HG03095 (cell line): ENCODE measurements around the gene DPEP2.
"Not testable (repeated sequence)": the region's sequence is repeated elsewhere in the genome, so short reads cannot be mapped to it uniquely, and the experiment has no call there.

ENCODE experiments used
- ATAC-seq: cut with Tn5 transposase; IDR thresholded peaks from one replicate; pipeline ENCODE4 v1.9.1; 2021; ENCODE audit warnings: moderate library complexity; ENCODE audit not compliant: unreplicated experiment

Gene DPEP2

GRCh38 chr16:67977469-67978227 is 21.6 kb downstream of the DPEP2 start:
- ATAC-seq, result no peak

DNA sequence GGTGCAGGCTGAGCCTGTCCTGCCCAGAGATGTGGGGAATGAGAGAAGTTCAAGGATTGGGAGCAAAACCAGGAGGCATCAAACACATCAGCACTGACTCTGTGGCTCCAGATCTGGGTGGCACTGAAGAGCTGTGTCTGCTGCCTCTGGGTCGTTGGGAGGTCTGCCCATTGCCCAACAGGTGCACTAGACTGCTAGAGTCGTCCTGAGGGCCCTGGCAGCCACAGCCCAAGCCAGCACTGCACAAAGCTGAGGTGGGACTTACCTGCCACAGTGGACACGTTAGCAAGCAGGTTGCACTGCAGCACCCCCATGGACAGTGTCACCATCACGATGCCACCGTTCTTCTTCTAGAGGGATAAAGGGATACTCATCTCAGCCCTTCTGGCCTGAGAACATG is 22.3 kb downstream of the DPEP2 start:
- no peak for ATAC-seq

DNA sequence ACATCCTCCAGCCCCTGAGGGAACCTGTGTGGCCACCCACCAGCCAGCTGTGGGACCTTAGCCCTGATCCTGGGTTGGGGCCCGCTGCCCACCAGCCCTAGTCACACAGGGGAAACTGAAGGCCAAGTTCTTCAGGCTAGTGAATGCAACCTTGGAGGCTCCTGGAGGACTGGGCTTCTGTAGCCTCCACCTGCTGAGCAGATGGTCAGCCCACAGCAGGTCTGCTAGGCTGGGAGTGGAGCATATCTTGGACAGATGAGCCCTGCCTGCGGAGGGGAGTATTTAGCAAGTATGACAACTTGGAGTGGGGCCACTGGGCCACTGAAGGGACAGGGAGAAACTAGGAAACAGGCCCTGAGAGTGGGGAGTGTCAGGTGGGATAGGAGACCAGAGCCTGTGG is 23.1 kb downstream of the DPEP2 start:
- ATAC-seq, result no peak

DNA sequence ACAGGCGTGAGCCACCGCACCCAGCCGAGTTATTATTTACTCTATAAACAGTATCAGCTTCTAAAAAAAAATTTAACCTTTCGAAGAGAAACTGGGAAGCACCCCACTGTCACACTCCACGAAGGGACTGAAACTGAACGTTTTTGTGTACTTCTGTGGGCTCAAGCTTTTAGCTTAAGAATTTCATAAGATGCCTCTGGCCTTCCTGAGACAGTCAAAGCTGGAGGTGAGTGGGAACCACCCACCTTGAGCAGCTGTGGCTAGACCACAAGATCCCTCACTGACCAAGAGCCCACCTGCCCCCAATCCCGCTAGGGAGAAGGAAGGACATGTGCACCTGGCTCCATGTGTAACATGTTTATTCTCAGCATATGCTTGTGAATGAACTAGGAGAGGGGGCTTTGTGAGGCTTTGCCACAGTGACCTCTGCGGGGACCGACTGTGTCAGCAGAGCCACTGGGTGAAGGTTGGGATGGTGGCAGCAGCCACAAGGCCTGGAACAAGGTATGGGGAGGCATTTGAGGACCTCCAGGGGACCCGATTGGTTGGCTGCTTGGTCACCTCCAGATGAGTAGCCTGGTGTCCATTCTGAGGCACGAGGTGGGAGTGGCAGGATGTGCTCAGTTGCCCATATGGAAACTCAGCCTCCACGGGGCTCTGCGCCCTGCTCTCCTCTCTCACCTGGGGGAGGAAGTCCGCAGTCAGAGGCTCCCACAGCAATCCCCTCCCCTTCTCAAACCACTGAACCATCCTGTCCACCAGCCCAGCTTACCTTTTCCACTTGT is 23.8 kb downstream of the DPEP2 start:
- ATAC-seq, result no peak

GRCh38 chr16:67972285-67972684 is 27.0 kb downstream of the DPEP2 start:
- ATAC-seq, result not testable (repeated sequence)

GRCh38 chr16:67971111-67971510 is 28.2 kb downstream of the DPEP2 start:
- no peak for ATAC-seq

DNA sequence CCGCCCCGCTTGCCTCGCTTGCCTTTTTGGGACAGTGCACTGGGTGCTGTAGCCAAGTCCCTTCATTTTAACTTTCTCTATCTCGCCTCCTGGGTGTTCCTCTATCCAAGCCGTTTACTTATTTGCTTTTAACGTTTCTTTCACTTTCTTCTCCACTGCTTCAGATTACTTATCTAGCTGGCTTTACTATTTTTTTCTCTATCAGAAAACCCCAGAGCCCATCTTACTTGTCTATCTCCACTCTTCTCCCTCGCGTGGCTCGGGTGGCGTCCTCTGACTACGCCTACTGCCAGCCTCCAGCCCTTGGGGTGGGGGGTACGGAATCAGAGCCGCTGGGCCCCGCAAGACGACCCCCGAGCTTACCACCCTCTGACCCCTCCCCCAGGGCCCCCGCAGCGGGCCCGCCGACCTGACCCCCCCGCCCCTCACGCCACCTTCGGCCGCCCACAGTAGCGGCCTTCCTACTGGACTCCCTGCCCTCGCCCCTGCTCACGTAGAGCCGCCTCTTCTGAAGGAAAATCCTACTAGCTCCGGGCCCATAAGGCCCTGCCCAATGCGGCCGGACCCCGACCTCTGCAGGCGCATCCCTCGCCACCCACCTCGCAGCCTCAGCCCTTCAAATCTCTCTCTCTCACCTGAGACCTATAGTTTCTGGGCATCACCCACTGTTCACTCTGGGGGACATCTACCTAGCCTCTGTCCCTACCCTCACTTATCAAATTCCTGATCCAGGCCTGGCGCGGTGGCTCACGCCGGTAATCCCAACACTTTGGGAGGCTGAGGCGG is 29.8 kb downstream of the DPEP2 start:
- no peak for ATAC-seq

DNA sequence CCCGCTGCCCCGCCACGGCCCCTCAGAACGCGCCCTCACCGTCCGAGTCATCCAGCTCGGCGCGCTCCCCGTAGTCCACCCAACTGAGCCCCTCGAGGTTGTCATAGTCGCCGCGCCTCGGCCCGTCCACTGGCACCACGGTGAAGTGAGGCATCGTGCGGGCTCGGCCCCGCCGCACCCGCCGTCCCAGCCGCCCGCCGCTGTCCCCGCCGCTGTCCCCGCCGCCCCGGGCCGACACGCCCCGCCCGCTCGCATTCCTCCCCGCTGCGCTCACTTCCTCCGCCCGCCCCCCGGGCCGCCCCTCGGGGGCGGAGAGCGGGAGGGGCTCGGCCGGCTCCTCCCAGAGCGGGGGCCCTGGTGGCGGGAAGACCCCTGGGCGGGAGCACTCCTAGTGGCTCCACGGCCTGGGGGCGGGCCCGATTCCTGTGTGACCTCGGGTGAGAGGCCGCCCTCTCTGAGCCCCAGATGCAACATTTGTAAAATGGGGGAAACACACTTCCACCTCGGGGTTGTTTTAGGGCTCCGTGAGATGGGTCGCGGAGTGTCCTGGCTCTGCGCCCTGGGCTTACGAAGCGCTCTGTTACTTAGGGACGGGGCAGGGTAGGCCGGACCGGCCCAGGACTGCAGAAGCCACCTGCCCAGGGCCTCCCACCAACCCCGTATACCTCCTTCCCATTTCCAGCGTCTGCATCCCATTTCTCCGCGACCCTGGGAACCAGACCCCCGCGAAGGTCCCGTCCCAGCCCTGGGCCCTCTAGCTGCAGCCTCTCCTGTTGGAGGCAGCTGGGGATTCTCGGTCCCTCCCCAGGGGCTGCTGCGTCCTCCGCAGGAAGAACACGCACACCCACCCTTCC is 30.7 kb downstream of the DPEP2 start, which contains the start of gene SLC12A4:
SLC12A4 (minus strand) TSS at position 238 of the 854 bp plus-strand sequence; CDS start at position 154, 84 bp downstream.
- ATAC-seq, result peak; percentile 71

GRCh38 chr16:67967958-67968399 is 31.3 kb downstream of the DPEP2 start:
- ATAC-seq, result peak; percentile 18

DNA sequence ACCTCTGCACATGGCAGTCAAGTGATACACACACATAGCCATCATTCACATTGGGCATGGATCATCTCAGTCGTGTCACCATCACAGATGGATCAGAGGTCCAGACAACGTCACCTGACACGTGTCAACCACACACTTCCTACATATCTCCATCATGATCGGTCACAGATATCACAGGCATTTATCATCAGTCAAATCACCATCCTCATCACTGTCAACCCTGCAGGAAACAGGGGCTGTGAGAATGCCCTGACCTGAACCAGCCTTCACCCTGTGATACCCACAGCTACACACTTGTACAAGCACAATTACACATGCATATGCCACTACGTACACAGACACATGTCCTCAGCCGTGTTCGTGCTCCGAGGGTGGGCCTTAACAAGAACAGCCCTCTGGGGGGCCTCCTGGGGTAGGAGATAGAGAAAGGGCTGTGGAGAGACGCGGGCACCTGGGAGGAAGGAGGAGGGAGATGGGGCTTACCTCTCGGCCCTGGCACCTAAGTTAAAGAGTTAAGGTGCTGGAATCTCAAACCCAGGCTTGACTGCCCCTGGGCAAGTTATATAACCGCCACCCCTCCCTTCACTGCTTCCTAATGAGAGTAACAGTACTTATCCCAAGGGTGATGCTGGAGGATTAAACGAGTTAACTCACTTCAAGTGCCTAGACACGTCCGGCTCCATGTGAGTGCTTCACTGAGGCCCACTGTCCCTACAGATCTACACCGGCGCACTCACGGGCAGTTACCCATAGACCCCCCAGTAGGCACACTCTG is 31.9 kb downstream of the DPEP2 start:
- no peak for ATAC-seq

DNA sequence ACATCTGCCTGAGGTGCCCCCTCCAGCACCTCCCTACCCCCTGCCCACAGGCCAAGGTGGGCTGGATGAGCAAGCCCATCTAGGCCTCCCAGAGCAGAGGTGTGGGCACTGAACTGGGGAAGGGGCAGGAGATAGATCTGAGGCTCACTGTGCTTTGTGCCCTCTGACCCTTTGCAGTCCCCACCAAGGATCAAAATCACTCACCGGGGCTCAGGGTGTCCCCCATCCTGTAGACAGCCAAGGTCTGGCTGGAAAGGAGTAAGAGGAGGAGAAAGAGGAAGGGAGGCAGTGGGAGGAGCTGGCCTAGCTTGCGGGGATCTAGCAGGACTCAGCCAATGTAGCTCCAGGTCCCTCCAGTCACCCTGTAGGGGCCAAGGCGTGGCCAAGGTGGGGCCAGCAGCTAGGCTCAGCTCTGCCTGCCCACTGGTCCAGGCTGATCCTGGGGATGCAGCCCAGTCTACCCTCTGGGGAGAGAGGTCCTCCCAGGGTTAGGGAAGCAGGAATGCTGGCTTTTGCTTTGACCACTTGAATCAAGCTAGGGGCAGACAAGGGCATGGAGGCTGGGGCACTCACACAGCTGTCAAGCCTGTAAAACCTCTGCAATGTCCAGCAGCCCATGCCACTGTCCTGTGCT is 32.6 kb downstream of the DPEP2 start:
- no peak for ATAC-seq

GRCh38 chr16:67965668-67966548 is 33.4 kb downstream of the DPEP2 start:
- no peak for ATAC-seq

DNA sequence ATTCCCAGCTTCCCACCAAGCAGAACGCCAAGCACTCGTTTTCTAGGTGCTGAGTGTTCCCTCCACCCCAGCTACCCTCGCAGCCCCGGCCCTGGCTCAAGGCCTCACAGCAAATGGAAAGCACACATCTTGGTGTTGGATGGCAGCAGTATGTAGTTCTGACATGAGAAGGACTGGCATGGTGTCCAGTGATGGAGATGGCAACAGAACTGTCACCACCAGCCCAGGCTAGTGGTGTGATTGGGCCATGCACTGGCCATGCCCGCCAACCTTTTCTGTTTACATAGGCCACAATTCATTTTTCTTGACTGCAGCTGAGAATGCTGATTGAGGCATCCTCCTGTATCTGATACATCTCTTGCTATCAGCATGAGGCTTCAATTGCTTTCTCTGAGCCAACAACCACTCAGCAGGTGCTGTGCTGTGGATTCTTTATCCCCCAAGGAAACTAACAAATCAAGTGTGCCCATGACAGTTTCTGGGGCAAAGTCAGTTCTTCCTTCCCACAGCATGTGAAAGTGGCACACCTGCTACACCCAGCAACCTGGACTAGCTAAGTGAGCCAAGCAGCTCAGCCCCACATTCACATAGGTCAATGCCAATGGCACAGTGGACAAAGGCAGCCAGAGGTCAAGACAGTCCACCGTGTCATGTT is 34.7 kb downstream of the DPEP2 start:
- ATAC-seq, result no peak

DNA sequence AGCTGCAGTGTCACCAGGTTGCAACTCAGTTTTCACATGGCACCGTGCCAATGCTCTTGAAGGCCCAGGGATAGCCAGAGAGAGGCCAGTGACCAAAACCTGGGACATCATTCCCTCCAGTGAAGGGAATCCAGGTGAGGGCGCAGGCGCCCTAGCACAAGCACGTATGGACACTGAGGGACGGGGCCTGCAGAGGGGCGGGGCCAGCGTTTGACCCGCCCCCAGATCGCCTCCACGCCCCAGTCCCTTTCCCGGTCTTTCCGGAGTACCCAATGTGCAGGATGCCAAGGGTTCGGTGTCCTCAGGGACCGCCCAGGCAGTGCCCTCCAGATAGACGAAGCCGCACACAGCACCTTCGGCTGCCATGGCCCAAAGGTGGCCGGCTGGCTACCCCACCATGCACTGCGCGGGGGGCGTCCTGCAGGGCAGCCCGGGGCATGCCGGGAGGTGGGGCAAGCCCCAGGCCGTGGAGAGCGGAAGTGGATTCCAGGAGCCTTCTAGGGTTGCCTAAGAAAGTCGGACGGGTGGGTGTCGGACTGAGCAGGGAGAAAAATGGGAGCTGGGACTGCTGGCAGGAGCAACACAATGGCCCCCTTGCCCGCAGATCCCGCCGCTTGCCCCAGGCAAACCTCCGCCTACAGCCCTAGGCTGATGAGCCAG is 35.5 kb downstream of the DPEP2 start:
- no peak for ATAC-seq

GRCh38 chr16:67963292-67963661 is 36.0 kb downstream of the DPEP2 start:
- ATAC-seq, result no peak

DNA sequence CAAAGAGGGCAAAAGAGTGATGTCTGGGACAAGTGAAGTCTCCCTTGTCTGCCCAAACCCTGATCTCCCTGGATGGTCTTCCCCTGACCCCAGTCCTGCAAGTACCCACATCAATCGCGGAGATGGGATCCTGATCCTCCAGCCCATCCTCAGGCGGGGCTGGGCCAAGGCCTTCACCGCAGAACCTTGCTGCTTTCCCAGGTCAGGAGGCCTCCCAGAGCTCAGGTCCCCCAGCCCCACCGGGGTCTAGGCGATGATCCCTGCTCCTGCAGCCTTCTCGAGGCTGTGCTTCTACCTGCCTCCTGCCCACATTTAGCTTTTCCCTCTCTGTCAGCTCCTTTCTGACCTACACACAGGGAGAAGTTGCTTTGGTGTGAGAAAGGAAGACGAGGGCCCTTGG is 37.1 kb downstream of the DPEP2 start:
- no peak for ATAC-seq

- no peak for ATAC-seq
Measured at GRCh38 chr16:67961551-67961957, 37.7 kb downstream of the DPEP2 start.
